SU-DHL-6 (cell line): ENCODE measurements around the gene MEGF10.

Source experiments
- EZH2phosphoT487 ChIP-seq: fragments of 200-600 bp; sonication (generic), shearing (Covaris generic); conservative IDR thresholded peaks from 2 replicates; pipeline ENCODE4 v1.6.1; 2018; ENCODE audit warnings: mild to moderate bottlenecking, antibody characterized with exemption, low read length, moderate library complexity, mixed read lengths
- TF ChIP-seq, protein P1 (sequence below): fragments of 200-600 bp; sonication (generic); IDR thresholded peaks from one replicate; pipeline ENCODE4 v1.5.1; 2017; ENCODE audit warnings: antibody characterized with exemption, mild to moderate bottlenecking, low read length, moderate library complexity; ENCODE audit not compliant: insufficient read depth, poor library complexity, severe bottlenecking

DNA sequence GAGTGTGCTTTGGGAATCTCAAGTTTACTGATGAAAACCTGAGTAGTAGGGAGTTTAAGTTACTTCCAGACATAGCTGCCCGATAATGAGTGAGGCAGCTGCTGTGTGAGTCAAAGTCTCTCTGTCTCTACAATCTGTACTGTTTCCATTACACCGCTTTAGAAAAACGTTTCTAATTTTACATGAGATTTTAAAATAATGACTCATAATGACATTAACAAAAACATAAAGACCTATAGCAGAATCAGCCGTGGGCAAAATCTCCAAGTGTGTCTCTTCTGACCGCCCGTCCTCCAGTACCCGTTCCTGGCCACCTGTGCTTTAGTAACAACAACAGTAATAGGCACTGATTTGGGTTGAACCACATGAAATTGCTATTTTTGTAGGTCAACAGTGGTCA lies 157.2 kb downstream of the MEGF10 start:
- TF ChIP-seq, protein P1, sequence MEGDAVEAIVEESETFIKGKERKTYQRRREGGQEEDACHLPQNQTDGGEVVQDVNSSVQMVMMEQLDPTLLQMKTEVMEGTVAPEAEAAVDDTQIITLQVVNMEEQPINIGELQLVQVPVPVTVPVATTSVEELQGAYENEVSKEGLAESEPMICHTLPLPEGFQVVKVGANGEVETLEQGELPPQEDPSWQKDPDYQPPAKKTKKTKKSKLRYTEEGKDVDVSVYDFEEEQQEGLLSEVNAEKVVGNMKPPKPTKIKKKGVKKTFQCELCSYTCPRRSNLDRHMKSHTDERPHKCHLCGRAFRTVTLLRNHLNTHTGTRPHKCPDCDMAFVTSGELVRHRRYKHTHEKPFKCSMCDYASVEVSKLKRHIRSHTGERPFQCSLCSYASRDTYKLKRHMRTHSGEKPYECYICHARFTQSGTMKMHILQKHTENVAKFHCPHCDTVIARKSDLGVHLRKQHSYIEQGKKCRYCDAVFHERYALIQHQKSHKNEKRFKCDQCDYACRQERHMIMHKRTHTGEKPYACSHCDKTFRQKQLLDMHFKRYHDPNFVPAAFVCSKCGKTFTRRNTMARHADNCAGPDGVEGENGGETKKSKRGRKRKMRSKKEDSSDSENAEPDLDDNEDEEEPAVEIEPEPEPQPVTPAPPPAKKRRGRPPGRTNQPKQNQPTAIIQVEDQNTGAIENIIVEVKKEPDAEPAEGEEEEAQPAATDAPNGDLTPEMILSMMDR, result no peak
- no peak for TF ChIP-seq EZH2phosphoT487
